Measurements from ENCODE around the gene LIM2.

LIM2 gene

GRCh38 chr19:51365211-51365964, 22.4 kb downstream of the LIM2 start:
- DNase-seq = no peak

DNA sequence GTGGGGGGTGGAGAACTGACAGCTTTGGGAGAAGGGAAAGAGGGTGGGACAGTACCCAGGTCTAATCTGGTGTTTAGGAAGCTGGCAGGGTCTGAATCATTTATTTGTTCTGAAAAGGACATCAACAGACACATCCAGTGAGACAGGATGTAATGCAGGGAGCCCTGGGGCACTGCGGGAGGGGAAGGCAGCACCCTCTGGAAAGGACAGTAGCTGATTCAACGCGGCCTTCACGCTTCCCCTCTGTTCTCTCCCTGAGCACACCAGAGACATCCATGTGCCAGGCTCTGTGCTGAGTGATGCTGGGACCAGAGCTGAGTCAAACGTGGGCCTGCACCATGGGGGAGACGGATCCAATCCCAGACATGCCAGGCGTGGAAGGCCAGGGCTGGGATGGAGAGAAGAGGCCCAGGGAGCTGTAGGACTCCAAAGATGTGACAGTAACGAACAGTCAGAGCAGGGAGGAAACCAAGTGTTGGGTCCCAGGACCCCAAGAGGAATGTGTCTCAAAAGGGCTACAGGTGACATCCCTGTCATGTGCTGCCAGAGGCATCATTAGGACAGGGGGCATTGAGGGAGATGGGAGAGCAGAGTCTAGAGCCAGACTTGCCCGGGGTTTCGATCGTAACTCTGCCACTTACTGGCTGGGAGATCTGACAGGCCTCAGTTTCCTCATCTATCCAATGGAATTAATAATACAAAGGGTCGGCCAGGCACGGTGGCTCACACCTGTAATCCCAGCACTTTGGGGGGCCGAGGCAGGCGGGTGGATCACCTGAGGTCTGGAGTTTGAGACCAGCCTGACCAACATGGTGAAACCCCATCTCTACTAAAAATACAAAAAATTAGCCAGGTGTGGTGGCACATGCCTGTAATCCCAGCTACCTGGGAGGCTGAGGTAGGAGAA, 23.3 kb downstream of the LIM2 start:
- DNase-seq = no peak

DNA sequence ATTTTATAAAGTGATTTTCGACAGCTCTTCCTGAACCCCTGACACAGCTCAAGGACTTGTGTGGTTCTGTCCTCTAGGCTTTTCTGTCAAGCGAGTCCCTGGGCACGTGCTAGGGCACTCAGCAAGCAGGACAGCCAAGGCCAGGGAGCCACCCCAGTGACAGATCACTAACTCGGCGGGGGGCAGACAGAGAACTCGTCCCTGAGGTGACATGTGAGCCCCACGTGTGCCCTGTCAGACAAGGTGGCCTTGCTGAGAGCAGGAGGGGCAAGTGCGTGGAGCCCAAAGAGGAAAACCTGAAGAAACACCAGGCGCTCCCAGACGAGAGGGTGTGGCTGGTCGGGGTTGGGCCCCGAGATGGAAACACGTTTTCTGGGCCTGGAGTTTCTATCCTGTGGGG, 26.5 kb downstream of the LIM2 start:
- DNase-seq = no peak

- DNase-seq = no peak
Measured at GRCh38 chr19:51359294-51359693, 28.5 kb downstream of the LIM2 start.

DNA sequence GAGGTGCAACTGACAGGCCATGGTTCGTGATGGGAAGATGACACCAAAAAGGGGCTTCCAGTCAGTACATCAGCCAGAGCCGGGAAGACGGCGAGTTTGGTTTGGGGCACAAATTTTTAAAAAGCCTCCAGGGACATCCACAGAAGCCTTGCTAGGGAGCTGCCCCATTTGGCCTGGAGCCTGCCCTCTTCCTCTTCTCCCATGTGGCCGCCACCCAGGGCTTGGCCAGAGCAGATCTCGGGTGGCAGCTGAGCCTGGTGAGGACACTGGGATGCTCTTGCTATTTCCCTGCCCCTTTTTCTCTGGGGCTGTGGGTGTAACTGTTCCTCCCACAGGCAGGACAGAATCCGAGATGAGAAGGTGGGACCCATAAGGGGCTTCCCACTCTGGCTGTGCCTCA, 29.8 kb downstream of the LIM2 start:
- no peak for DNase-seq

- DNase-seq = no peak
Measured at GRCh38 chr19:51356159-51356801, 31.5 kb downstream of the LIM2 start.

- no peak for DNase-seq
Measured at GRCh38 chr19:51354742-51355148, 33.0 kb downstream of the LIM2 start.

- DNase-seq = no peak
Measured at GRCh38 chr19:51354103-51354741, 33.6 kb downstream of the LIM2 start.

GRCh38 chr19:51352783-51353360, 34.9 kb downstream of the LIM2 start:
- DNase-seq = no peak

- DNase-seq = no peak
Measured at GRCh38 chr19:51351266-51351990, 36.3 kb downstream of the LIM2 start.

DNA sequence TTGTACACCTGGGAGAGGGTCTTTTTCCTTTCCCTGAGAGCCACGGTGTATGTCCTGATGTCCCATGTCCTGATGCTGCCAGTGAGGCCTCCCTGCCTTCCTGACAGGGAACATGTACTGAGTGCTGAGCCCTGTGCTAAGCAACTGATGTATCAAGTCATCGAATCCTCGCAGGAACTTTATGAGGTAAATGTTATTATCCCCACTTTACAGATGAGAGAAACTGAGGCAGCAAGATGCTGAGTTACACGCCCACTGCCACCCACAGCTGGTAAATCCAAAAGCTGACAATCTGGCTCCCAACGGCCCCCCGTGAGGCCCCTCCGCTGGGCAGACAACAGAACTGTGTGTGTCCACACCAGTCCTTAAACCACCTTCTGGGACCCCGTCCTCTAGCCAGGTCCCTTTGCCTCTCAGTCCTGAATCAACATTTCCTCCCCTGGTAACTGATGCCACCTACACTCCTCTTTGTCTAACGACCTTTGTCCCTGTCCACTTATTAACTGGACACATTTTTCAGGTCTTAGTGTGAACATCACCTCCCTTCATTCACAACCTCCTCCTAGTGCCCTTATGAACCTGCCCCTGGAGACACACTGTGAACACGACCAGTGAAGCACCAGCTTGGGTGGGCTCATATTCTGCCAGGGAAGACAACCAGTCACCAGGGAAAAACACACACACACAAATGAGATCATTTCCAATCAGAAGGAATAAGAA, 40.4 kb downstream of the LIM2 start:
- DNase-seq = no peak

GRCh38 chr19:51346742-51347141, 41.0 kb downstream of the LIM2 start:
- DNase-seq = no peak

DNA sequence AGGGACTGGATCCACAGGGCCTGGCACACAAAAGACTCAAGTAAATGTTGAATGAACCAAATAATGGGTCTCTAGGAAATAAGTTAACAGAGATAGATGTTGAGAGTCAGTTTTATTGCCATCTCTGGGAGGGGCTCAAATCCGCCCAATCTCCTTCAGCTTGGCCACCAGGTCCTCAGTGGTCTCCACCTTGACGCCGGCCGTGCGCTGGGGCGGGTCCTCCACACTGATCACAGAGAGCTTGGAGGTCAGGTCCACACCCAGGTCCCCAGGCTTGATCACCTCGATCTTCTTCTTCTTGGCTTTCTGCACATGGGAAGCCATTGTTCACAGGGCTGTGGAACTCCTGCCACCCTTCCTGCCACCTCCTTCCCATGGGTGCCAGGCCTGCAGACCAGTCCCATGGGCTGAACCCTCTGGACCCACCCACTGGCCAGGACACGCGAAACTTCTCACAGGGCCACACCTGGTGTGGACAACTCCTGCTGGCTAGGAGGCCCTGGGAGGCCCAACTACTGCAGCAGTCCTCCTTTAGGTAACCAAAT, 42.6 kb downstream of the LIM2 start:
- DNase-seq = no peak

GRCh38 chr19:51342631-51343569, 44.9 kb downstream of the LIM2 start:
- no peak for DNase-seq

DNA sequence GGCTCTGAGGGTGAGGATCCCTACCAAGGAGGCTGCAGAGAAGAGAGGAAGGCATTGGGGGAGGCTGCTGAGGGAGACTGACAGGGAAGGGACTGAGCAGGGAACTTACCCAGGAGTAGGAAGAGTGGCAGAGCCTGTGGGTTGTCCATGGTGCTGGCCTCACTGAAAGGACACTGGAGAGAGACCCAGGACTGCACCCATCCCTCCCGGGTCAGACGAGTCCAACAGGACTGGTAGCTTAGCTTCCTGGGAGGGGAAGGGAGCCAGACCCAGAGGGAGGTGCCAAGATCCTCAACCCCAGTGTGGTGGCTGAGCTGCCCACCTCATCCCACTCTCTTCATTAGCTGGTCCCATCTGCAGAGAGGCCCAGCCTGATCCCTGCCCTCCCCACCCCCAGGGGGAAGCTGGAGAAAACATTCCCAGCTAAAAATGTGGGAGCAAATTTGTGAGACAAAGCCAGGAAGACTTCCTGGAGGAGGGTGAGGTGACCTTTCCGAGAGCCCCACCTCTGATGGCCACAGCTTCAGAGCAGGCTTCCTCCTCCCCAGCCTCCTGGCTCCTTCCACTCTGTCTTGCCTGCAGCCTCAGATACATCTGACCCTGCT, 45.7 kb downstream of the LIM2 start, which contains the start of gene VSIG10L:
TSS of gene VSIG10L (minus strand) at position 164 of the 605 bp plus-strand sequence. CDS start at position 149, 15 bp downstream.
- no peak for DNase-seq

DNA sequence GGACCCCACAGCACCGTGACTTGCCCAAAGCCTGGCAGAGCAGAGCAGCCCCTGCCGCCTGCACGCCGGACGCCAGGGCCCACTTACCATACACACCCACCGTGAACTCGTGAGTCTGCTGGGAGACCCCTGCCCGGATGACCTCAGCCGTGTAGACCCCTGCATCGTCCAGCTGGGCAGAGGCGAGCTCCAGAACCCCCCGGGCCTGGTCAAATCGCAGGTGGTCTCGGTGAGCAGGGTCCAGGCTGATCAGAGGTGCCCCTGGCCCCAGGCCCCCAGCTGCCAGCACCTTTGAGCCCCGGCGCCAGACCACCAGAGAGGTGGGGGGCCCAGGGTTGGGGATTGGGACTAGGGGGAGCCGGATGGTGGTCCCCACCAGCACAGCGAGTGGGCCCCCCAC, 46.7 kb downstream of the LIM2 start:
- no peak for DNase-seq

GRCh38 chr19:51339687-51340656, 47.8 kb downstream of the LIM2 start:
- DNase-seq = no peak

DNA sequence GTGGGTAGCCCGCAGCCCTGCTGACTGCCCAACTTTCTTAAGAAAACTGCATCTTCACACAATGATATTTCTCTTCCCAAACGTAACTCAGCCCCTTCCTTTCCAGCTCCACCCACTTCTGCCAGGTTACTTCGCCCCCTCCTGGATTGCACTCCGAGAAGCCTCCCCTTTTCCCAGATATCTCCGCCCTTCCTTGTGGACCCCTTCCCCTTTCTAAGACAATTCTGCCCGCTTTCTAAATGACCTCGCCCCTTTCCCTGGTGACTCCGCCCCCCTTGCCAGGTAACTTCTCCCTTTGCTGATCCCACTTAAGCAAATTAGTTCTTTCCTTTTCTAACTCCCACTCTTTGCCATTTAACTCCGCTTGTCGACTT, 48.5 kb downstream of the LIM2 start:
- no peak for DNase-seq

Data from NCI-H1092 (cell line).